Right lung (tissue), 5 donors: ENCODE data around the gene NAV1. TPM values are rescaled to one million over a fixed set of nuclear protein-coding genes. Genes with fewer than 3 reads are reported as not detected.
"Not testable (repeated sequence)": the region's sequence is repeated elsewhere in the genome, so short reads cannot be mapped to it uniquely, and the experiment has no call there.

Experiments used
- DNase-seq, 2 donors: peaks; one replicate each; pipeline ENCODE4 v3.0.0-alpha.2; 2013
- polyA plus RNA-seq, 5 donors: library from polyadenylated mRNA; unstranded; fragments of 120-200 nt; gene quantifications; one replicate each; pipeline versions ENCODE4 v1.2.1 to v1.2.3, GENCODE V29; 2013; ENCODE audit warnings: inconsistent platforms in 1 of 5, low replicate concordance in 1 of 5; ENCODE audit not compliant: insufficient read length in 5 of 5, insufficient read depth in 1 of 5

Gene NAV1
- polyA plus RNA-seq, 5 donors = 16.9 to 22.4 (median 19.8) TPM

- no peak for DNase-seq
Measured at GRCh38 chr1:201544710-201545109, 5.8 kb downstream of the NAV1 start.

GRCh38 chr1:201545851-201546492 lies 7.0 kb downstream of the NAV1 start:
- DNase-seq = no peak

GRCh38 chr1:201549522-201549921 lies 10.6 kb downstream of the NAV1 start:
- not testable (repeated sequence) for DNase-seq

GRCh38 chr1:201551096-201551495 lies 12.2 kb downstream of the NAV1 start:
- DNase-seq = no peak

- no peak for DNase-seq
Measured at GRCh38 chr1:201551877-201552731, 13.2 kb downstream of the NAV1 start.

- DNase-seq = no peak
Measured at GRCh38 chr1:201552941-201553351, 14.0 kb downstream of the NAV1 start.

- no peak for DNase-seq
Measured at GRCh38 chr1:201553496-201554189, 14.7 kb downstream of the NAV1 start.

- DNase-seq = no peak
Measured at GRCh38 chr1:201554190-201554600, 15.3 kb downstream of the NAV1 start.

- no peak for DNase-seq
Measured at GRCh38 chr1:201554789-201555592, 16.1 kb downstream of the NAV1 start.

GRCh38 chr1:201555593-201555945 lies 16.6 kb downstream of the NAV1 start:
- DNase-seq = no peak

GRCh38 chr1:201556841-201557571 lies 18.1 kb downstream of the NAV1 start:
- no peak for DNase-seq

- DNase-seq = no peak
Measured at GRCh38 chr1:201557572-201557958, 18.6 kb downstream of the NAV1 start.

GRCh38 chr1:201559679-201560162 lies 20.8 kb downstream of the NAV1 start:
- DNase-seq = peak; percentile 70 to 79

- no peak for DNase-seq
Measured at GRCh38 chr1:201560328-201561194, 21.6 kb downstream of the NAV1 start.

GRCh38 chr1:201561195-201561564 lies 22.3 kb downstream of the NAV1 start:
- DNase-seq = no peak

GRCh38 chr1:201561601-201562000 lies 22.7 kb downstream of the NAV1 start:
- no peak for DNase-seq

- no peak for DNase-seq
Measured at GRCh38 chr1:201562257-201562656, 23.3 kb downstream of the NAV1 start.

GRCh38 chr1:201562659-201563405 lies 23.9 kb downstream of the NAV1 start:
- no peak for DNase-seq

- no peak for DNase-seq
Measured at GRCh38 chr1:201563406-201563780, 24.5 kb downstream of the NAV1 start.
